HEK293 (cell line): ENCODE results near the gene WWOX.

ENCODE experiments used
- CTCF ChIA-PET: fragments of 350-600 bp; formaldehyde crosslinking; extraction: SDS; loops from one replicate; lab custom pipeline; 2021; ENCODE audit warnings: antibody characterized with exemption; lab: Yijun Ruan, JAX
- POLR2A ChIA-PET: fragments of 300-600 bp; formaldehyde crosslinking; extraction: SDS; loops from one replicate; lab custom pipeline; 2020; ENCODE audit warnings: antibody characterized with exemption, inconsistent platforms; lab: Yijun Ruan, JAX
- H3K27ac ChIP-seq: fragments of 200-500 bp; sonication (Bioruptor generic); 2 replicates; pipeline ENCODE4 v1.5.1; 2014; ENCODE audit warnings: low read depth, low read length, control low read depth, inconsistent platforms; ENCODE audit errors: extremely low read depth
- H3K36me3 ChIP-seq, 2 experiments: fragments of 200-500 bp in 1 of 2; sonication (Bioruptor generic) in 1 of 2; 1 replicate in 1 of 2; 2 replicates in 1 of 2; pipeline ENCODE4 v1.5.1; 2014 to 2017; ENCODE audit warnings: inconsistent platforms in 2 of 2, low read length in 2 of 2; ENCODE audit not compliant: control insufficient read depth in 2 of 2, insufficient read depth in 1 of 2
- H3K4me1 ChIP-seq: fragments of 200-500 bp; sonication (Bioruptor generic); 2 replicates; pipeline ENCODE4 v1.5.1; 2014; ENCODE audit warnings: mild to moderate bottlenecking, low read length, inconsistent platforms; ENCODE audit not compliant: control insufficient read depth, insufficient read depth
- H3K4me3 ChIP-seq: 2 replicates; pipeline ENCODE4 v1.5.1; 2011; ENCODE audit warnings: low read depth, mild to moderate bottlenecking, control low read depth, low read length, moderate library complexity
- H3K9me3 ChIP-seq: fragments of 200-500 bp; sonication (Bioruptor generic); 2 replicates; pipeline ENCODE4 v1.5.1; 2014; ENCODE audit warnings: low read depth, low read length, inconsistent platforms; ENCODE audit not compliant: control insufficient read depth, insufficient read depth
- EGR2 ChIP-seq: fragments of 450-650 bp; formaldehyde crosslinking; IDR thresholded peaks from 2 replicates; pipeline ENCODE4 v1.5.1; 2016; ENCODE audit warnings: low read depth, missing biosample characterization, missing genetic modification characterization
- KLF10 ChIP-seq: fragments of 450-650 bp; IDR thresholded peaks from 2 replicates; pipeline ENCODE4 v1.5.1; 2018; ENCODE audit warnings: missing biosample characterization, mild to moderate bottlenecking, missing genetic modification characterization
- SETDB1 ChIP-seq: IDR thresholded peaks from one replicate; pipeline ENCODE4 v1.6.1; 2017; ENCODE audit warnings: mild to moderate bottlenecking, low read length, moderate library complexity, mixed read lengths; ENCODE audit not compliant: insufficient read length
- TRIM28 ChIP-seq: IDR thresholded peaks from 2 replicates; pipeline ENCODE4 v1.6.1; 2011; ENCODE audit warnings: low read length, control low read depth, borderline replicate concordance
- ZFP3 ChIP-seq: fragments of 450-650 bp; formaldehyde crosslinking; IDR thresholded peaks from 2 replicates; pipeline ENCODE4 v1.5.1; 2016; ENCODE audit warnings: low read depth, missing biosample characterization, missing genetic modification characterization
- ZNF114 ChIP-seq: fragments of 450-650 bp; formaldehyde crosslinking; IDR thresholded peaks from 2 replicates; pipeline ENCODE4 v1.5.0; 2017; ENCODE audit warnings: missing biosample characterization, missing genetic modification characterization
- ZNF140 ChIP-seq: fragments of 450-650 bp; formaldehyde crosslinking; IDR thresholded peaks from 2 replicates; pipeline ENCODE4 v1.5.1; 2016; ENCODE audit warnings: missing biosample characterization, missing genetic modification characterization
- ZNF174 ChIP-seq: fragments of 450-650 bp; formaldehyde crosslinking; IDR thresholded peaks from 2 replicates; pipeline ENCODE4 v1.5.0; 2017; ENCODE audit warnings: missing biosample characterization, mild to moderate bottlenecking, missing genetic modification characterization
- ZNF350 ChIP-seq: fragments of 450-650 bp; formaldehyde crosslinking; IDR thresholded peaks from 2 replicates; pipeline ENCODE4 v1.5.0; 2017; ENCODE audit warnings: missing biosample characterization, mild to moderate bottlenecking, missing genetic modification characterization
- ZNF391 ChIP-seq: fragments of 450-650 bp; formaldehyde crosslinking; IDR thresholded peaks from 2 replicates; pipeline ENCODE4 v1.5.1; 2016; ENCODE audit warnings: low read depth, missing biosample characterization, missing genetic modification characterization, borderline replicate concordance
- ZNF449 ChIP-seq: fragments of 450-650 bp; formaldehyde crosslinking; IDR thresholded peaks from 2 replicates; pipeline ENCODE4 v1.5.1; 2017; ENCODE audit warnings: missing biosample characterization, mild to moderate bottlenecking, missing genetic modification characterization, moderate library complexity
- ZNF473 ChIP-seq: fragments of 450-650 bp; formaldehyde crosslinking; IDR thresholded peaks from 2 replicates; pipeline ENCODE4 v1.5.1; 2017; ENCODE audit warnings: missing biosample characterization, missing genetic modification characterization
- ZNF544 ChIP-seq: fragments of 450-650 bp; formaldehyde crosslinking; IDR thresholded peaks from 2 replicates; pipeline ENCODE4 v1.5.0; 2017; ENCODE audit warnings: missing biosample characterization, missing genetic modification characterization
- ZNF548 ChIP-seq: fragments of 450-650 bp; formaldehyde crosslinking; IDR thresholded peaks from 2 replicates; pipeline ENCODE4 v1.5.1; 2016; ENCODE audit warnings: missing biosample characterization, missing genetic modification characterization
- ZNF660 ChIP-seq: fragments of 450-650 bp; IDR thresholded peaks from 2 replicates; pipeline ENCODE4 v1.5.1; 2018; ENCODE audit warnings: missing biosample characterization, mild to moderate bottlenecking, missing genetic modification characterization
- ZNF707 ChIP-seq: fragments of 450-650 bp; formaldehyde crosslinking; IDR thresholded peaks from 2 replicates; pipeline ENCODE4 v1.5.1; 2016; ENCODE audit warnings: missing biosample characterization, missing genetic modification characterization
- ZNF768 ChIP-seq: fragments of 450-650 bp; formaldehyde crosslinking; IDR thresholded peaks from 2 replicates; pipeline ENCODE4 v1.5.1; 2018; ENCODE audit warnings: missing biosample characterization, mild to moderate bottlenecking, missing genetic modification characterization
- TF ChIP-seq, protein P1 (sequence below): fragments of 450-650 bp; formaldehyde crosslinking; IDR thresholded peaks from 2 replicates; pipeline ENCODE4 v1.5.1; 2016; ENCODE audit warnings: missing biosample characterization, missing genetic modification characterization
- TF ChIP-seq, protein P2 (sequence below): fragments of 450-650 bp; formaldehyde crosslinking; IDR thresholded peaks from 2 replicates; pipeline ENCODE4 v1.5.1; 2016; ENCODE audit warnings: missing biosample characterization, missing genetic modification characterization, borderline replicate concordance
- TF ChIP-seq, protein P3 (sequence below): fragments of 450-650 bp; formaldehyde crosslinking; conservative IDR thresholded peaks from 2 replicates; pipeline ENCODE4 v1.5.1; 2016; ENCODE audit warnings: low read depth, missing biosample characterization, missing genetic modification characterization

WWOX gene

DNA sequence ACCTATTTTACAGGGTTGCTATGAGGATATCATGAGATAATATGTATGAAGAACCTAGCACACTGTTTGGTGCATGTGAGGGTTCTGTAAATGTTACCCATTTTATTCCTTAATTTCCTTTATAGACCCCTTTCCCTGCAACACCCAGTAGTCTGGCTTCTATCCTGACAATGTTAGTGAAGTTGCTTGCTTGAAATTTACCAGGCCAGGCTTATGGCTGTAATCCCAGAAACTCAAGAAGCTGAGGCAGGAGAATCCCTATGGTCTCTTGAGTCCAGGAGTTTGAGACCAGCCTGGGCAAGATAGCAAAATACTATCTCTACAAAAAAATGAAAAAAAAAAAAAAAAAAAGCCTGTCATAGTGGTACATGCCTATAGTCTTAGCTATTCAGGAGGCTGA, 779.1 kb downstream of the WWOX start (continued):
- TF ChIP-seq, protein P1, sequence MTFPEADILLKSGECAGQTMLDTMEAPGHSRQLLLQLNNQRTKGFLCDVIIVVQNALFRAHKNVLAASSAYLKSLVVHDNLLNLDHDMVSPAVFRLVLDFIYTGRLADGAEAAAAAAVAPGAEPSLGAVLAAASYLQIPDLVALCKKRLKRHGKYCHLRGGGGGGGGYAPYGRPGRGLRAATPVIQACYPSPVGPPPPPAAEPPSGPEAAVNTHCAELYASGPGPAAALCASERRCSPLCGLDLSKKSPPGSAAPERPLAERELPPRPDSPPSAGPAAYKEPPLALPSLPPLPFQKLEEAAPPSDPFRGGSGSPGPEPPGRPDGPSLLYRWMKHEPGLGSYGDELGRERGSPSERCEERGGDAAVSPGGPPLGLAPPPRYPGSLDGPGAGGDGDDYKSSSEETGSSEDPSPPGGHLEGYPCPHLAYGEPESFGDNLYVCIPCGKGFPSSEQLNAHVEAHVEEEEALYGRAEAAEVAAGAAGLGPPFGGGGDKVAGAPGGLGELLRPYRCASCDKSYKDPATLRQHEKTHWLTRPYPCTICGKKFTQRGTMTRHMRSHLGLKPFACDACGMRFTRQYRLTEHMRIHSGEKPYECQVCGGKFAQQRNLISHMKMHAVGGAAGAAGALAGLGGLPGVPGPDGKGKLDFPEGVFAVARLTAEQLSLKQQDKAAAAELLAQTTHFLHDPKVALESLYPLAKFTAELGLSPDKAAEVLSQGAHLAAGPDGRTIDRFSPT (tag by site-specific recombination), result no peak
- TF ChIP-seq ZFP3 (tag by site-specific recombination) (no peak), ZNF707 (tag by site-specific recombination) (no peak), ZNF350 (tag by site-specific recombination) (no peak), ZNF548 (tag by site-specific recombination) (no peak), ZNF114 (tag by site-specific recombination) (no peak)

- POLR2A ChIA-PET, result no interaction called here
- no peak overlapping the region for H3K4me3 ChIP-seq
- CTCF ChIA-PET, result no interaction called here
- H3K9me3 ChIP-seq, result no peaks in the 10 kb centered on the region
- no peak overlapping the region for H3K27ac ChIP-seq
- no peaks in the 10 kb centered on the region for H3K36me3 ChIP-seq
- TF ChIP-seq KLF10 (no peak), ZNF391 (tag by site-specific recombination) (no peak), ZNF544 (tag by site-specific recombination) (no peak), ZNF473 (no peak), ZNF660 (tag by site-specific recombination) (no peak), ZNF449 (tag by site-specific recombination) (no peak), ZNF140 (tag by site-specific recombination) (no peak), TRIM28 (no peak), EGR2 (tag by site-specific recombination) (no peak), SETDB1 (no peak), ZNF174 (no peak)
- TF ChIP-seq, protein P2, sequence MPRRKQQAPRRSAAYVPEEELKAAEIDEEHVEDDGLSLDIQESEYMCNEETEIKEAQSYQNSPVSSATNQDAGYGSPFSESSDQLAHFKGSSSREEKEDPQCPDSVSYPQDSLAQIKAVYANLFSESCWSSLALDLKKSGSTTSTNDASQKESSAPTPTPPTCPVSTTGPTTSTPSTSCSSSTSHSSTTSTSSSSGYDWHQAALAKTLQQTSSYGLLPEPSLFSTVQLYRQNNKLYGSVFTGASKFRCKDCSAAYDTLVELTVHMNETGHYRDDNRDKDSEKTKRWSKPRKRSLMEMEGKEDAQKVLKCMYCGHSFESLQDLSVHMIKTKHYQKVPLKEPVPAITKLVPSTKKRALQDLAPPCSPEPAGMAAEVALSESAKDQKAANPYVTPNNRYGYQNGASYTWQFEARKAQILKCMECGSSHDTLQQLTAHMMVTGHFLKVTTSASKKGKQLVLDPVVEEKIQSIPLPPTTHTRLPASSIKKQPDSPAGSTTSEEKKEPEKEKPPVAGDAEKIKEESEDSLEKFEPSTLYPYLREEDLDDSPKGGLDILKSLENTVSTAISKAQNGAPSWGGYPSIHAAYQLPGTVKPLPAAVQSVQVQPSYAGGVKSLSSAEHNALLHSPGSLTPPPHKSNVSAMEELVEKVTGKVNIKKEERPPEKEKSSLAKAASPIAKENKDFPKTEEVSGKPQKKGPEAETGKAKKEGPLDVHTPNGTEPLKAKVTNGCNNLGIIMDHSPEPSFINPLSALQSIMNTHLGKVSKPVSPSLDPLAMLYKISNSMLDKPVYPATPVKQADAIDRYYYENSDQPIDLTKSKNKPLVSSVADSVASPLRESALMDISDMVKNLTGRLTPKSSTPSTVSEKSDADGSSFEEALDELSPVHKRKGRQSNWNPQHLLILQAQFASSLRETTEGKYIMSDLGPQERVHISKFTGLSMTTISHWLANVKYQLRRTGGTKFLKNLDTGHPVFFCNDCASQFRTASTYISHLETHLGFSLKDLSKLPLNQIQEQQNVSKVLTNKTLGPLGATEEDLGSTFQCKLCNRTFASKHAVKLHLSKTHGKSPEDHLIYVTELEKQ (tag by site-specific recombination), result no peak
- H3K4me1 ChIP-seq, result no peaks in the 10 kb centered on the region
Measured at GRCh38 chr16:78879011-78879410, 779.6 kb downstream of the WWOX start.

- POLR2A ChIA-PET, result no interaction called here
Measured at GRCh38 chr16:78882150-78882549, 782.7 kb downstream of the WWOX start.

More at GRCh38 chr16:78882150-78882549, 782.7 kb downstream of the WWOX start:
- CTCF ChIA-PET, result no interaction called here
- H3K36me3 ChIP-seq, result no peaks in the 10 kb centered on the region
- no peak overlapping the region for H3K27ac ChIP-seq
- no peak overlapping the region for H3K4me3 ChIP-seq
- TF ChIP-seq ZNF768 (tag by site-specific recombination), result peak; percentile 71
- TF ChIP-seq, protein P3, sequence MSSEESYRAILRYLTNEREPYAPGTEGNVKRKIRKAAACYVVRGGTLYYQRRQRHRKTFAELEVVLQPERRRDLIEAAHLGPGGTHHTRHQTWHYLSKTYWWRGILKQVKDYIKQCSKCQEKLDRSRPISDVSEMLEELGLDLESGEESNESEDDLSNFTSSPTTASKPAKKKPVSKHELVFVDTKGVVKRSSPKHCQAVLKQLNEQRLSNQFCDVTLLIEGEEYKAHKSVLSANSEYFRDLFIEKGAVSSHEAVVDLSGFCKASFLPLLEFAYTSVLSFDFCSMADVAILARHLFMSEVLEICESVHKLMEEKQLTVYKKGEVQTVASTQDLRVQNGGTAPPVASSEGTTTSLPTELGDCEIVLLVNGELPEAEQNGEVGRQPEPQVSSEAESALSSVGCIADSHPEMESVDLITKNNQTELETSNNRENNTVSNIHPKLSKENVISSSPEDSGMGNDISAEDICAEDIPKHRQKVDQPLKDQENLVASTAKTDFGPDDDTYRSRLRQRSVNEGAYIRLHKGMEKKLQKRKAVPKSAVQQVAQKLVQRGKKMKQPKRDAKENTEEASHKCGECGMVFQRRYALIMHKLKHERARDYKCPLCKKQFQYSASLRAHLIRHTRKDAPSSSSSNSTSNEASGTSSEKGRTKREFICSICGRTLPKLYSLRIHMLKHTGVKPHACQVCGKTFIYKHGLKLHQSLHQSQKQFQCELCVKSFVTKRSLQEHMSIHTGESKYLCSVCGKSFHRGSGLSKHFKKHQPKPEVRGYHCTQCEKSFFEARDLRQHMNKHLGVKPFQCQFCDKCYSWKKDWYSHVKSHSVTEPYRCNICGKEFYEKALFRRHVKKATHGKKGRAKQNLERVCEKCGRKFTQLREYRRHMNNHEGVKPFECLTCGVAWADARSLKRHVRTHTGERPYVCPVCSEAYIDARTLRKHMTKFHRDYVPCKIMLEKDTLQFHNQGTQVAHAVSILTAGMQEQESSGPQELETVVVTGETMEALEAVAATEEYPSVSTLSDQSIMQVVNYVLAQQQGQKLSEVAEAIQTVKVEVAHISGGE (tag by site-specific recombination), result no peak
- H3K9me3 ChIP-seq, result no peaks in the 10 kb centered on the region
- no peaks in the 10 kb centered on the region for H3K4me1 ChIP-seq
